Measurements from ENCODE around the gene SLC4A9. TPM values are rescaled to one million over a fixed set of nuclear protein-coding genes. Genes with fewer than 3 reads are reported as not detected.
A peak's percentile ranks its signal among the peaks of the same experiment; 100 is the strongest.

SLC4A9 gene
- total and polyA plus RNA-seq, 4 donors = not detected

DNA sequence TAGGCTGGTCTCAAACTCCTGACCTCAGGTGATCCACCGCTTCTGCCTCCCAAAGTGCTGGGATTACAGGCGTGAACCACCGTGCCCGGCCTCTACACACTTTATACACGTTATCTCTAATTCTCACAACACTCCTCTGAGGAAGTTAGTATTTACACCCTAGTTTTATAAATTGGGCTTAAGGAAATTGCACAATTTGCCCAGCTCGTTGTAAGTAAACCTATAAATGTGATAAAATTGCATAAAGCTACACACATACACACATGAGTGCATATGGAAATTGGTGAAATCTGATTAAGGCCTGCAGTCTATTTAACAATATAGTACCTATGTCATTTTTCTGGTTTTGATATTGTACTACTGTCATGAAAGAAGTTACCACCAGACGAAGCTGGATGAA is 4.4 kb upstream of the SLC4A9 start:
- intact Hi-C loops (cut with DNase I) = no loop called here
- 90 to 93% methylated on average over 7 of the region's 7 CpGs for WGBS, 2 donors
- Histone ChIP-seq H3K4me1 (ENCODE audit: control insufficient read depth in 1 of 2, insufficient read depth in 2 of 2, low read length in 2 of 2) (no peaks in the 10 kb centered on the region), H3K4me3 (ENCODE audit: low read length in 2 of 2) (no peak overlapping the region), H3K36me3 (ENCODE audit: control insufficient read depth in 1 of 2, insufficient read depth in 2 of 2, low read length in 1 of 2) (no peaks in the 10 kb centered on the region), H3K27ac (ENCODE audit: low read depth in 1 of 2, low read length in 2 of 2) (no peak overlapping the region), H3K27me3 (ENCODE audit: control insufficient read depth in 1 of 2, insufficient read depth in 2 of 2, low read length in 1 of 2) (no peaks in the 10 kb centered on the region), H3K9me3 (ENCODE audit: control insufficient read depth, low read length) (no peaks in the 10 kb centered on the region)
- no peak for ATAC-seq (ENCODE audit: low FRiP score)
- DNase-seq = no peak

- WGBS, 2 donors = 38 to 45% methylated on average over 10 of the region's 10 CpGs
- peak in 1 of 2 donors; percentile 67 for DNase-seq
- no peaks in the 10 kb centered on the region for H3K36me3 ChIP-seq (ENCODE audit: control insufficient read depth in 1 of 2, insufficient read depth in 2 of 2, low read length in 1 of 2)
- ATAC-seq (ENCODE audit: low FRiP score) = no peak
- H3K9me3 ChIP-seq (ENCODE audit: control insufficient read depth, low read length) = no peaks in the 10 kb centered on the region
- no peaks in the 10 kb centered on the region for H3K4me1 ChIP-seq (ENCODE audit: control insufficient read depth in 1 of 2, insufficient read depth in 2 of 2, low read length in 2 of 2)
- no peak overlapping the region for H3K27ac ChIP-seq (ENCODE audit: low read depth in 1 of 2, low read length in 2 of 2)
- intact Hi-C loops (cut with DNase I) = loop anchor here (1.0 to 2.0 kb wide), 2 partner anchors 114 to 116 kb away; no protein-coding TSS in a partner anchor
- no peaks in the 10 kb centered on the region for H3K27me3 ChIP-seq (ENCODE audit: control insufficient read depth in 1 of 2, insufficient read depth in 2 of 2, low read length in 1 of 2)
- no peak overlapping the region for H3K4me3 ChIP-seq (ENCODE audit: low read length in 2 of 2)
Observed at GRCh38 chr5:140356853-140357725, 2.9 kb upstream of the SLC4A9 start.

GRCh38 chr5:140357726-140358093 is 2.3 kb upstream of the SLC4A9 start:
- Histone ChIP-seq H3K4me3 (ENCODE audit: low read length in 2 of 2) (no peak overlapping the region), H3K27ac (ENCODE audit: low read depth in 1 of 2, low read length in 2 of 2) (no peak overlapping the region), H3K36me3 (ENCODE audit: control insufficient read depth in 1 of 2, insufficient read depth in 2 of 2, low read length in 1 of 2) (no peaks in the 10 kb centered on the region), H3K27me3 (ENCODE audit: control insufficient read depth in 1 of 2, insufficient read depth in 2 of 2, low read length in 1 of 2) (no peaks in the 10 kb centered on the region), H3K4me1 (ENCODE audit: control insufficient read depth in 1 of 2, insufficient read depth in 2 of 2, low read length in 2 of 2) (no peaks in the 10 kb centered on the region), H3K9me3 (ENCODE audit: control insufficient read depth, low read length) (no peaks in the 10 kb centered on the region)
- DNase-seq (peak; percentile 88 to 94), ATAC-seq (ENCODE audit: low FRiP score) (peak; percentile 96)
- 0% methylated on average over 18 of the region's 18 CpGs for WGBS, 2 donors
- intact Hi-C loops (cut with DNase I) = loop anchor here (1.0 to 2.0 kb wide), 2 partner anchors 115 to 116 kb away; no protein-coding TSS in a partner anchor

DNA sequence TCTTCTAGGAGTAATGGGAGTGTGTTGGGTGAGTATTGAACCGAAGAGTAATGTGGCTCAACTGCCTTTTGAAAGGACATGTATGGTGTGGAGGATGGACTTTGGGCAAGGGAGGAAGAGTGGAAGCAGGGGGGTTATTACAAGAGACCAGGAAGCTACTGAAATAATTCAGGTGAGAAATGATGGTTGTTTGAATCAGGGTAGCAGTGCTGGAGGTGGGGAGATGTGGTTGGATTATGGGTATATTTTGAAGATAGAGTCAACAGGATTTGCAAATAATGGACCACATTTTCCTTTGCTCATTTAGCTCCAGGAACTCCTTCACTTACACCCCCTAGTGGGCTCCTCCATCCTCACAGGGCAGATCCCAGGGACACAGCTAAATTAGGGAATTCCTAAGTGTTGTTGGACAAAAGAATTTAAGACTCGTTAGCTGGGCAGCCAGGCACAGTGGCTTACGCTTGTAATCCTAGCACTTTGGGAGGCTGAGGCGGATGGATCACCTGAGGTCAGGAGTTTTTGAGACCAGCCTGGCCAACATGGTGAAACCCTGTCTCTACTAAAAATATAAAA is 1.2 kb upstream of the SLC4A9 start:
- WGBS, 2 donors = 73 to 77% methylated on average over 4 of the region's 4 CpGs
- intact Hi-C loops (cut with DNase I) = no loop called here
- no peak overlapping the region for H3K27ac ChIP-seq (ENCODE audit: low read depth in 1 of 2, low read length in 2 of 2)
- H3K4me3 ChIP-seq (ENCODE audit: low read length in 2 of 2) = no peak overlapping the region
- no peaks in the 10 kb centered on the region for H3K36me3 ChIP-seq (ENCODE audit: control insufficient read depth in 1 of 2, insufficient read depth in 2 of 2, low read length in 1 of 2)
- no peak for DNase-seq
- H3K4me1 ChIP-seq (ENCODE audit: control insufficient read depth in 1 of 2, insufficient read depth in 2 of 2, low read length in 2 of 2) = no peaks in the 10 kb centered on the region
- H3K9me3 ChIP-seq (ENCODE audit: control insufficient read depth, low read length) = no peaks in the 10 kb centered on the region
- no peak for ATAC-seq (ENCODE audit: low FRiP score)
- H3K27me3 ChIP-seq (ENCODE audit: control insufficient read depth in 1 of 2, insufficient read depth in 2 of 2, low read length in 1 of 2) = no peaks in the 10 kb centered on the region

- ATAC-seq (ENCODE audit: low FRiP score) (no peak), DNase-seq (no peak)
- H3K4me3 ChIP-seq (ENCODE audit: low read length in 2 of 2) = no peak overlapping the region
- 83 to 87% methylated on average over 7 of the region's 7 CpGs for WGBS, 2 donors
- intact Hi-C loops (cut with DNase I) = no loop called here
- no peaks in the 10 kb centered on the region for H3K36me3 ChIP-seq (ENCODE audit: control insufficient read depth in 1 of 2, insufficient read depth in 2 of 2, low read length in 1 of 2)
- no peaks in the 10 kb centered on the region for H3K4me1 ChIP-seq (ENCODE audit: control insufficient read depth in 1 of 2, insufficient read depth in 2 of 2, low read length in 2 of 2)
- H3K27me3 ChIP-seq (ENCODE audit: control insufficient read depth in 1 of 2, insufficient read depth in 2 of 2, low read length in 1 of 2) = no peaks in the 10 kb centered on the region
- no peaks in the 10 kb centered on the region for H3K9me3 ChIP-seq (ENCODE audit: control insufficient read depth, low read length)
- no peak overlapping the region for H3K27ac ChIP-seq (ENCODE audit: low read depth in 1 of 2, low read length in 2 of 2)
Observed at GRCh38 chr5:140360681-140361479, 886 bp downstream of the SLC4A9 start.

DNA sequence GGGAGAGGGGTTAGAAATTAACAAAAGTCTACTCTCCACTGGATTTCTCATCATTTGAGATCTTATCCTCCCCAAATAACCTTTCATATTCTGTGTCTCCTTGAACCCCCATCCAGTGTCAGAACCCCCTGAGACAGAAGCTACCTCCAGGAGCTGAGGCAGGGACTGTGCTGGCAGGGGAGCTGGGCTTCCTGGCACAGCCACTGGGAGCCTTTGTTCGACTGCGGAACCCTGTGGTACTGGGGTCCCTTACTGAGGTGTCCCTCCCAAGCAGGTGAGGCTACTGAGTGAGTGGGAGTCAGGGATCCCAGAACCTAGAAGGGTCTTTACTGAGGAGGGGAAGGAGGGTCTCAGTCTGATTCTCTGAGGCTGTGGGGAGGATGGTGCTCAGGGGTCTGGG is 1.9 kb downstream of the SLC4A9 start:
- H3K4me1 ChIP-seq (ENCODE audit: control insufficient read depth in 1 of 2, insufficient read depth in 2 of 2, low read length in 2 of 2) = no peaks in the 10 kb centered on the region
- intact Hi-C loops (cut with DNase I) = no loop called here
- WGBS, 2 donors = 88 to 93% methylated on average over 2 of the region's 2 CpGs

GRCh38 chr5:140362311-140362710 is 2.3 kb downstream of the SLC4A9 start:
- 89 to 93% methylated on average over 8 of the region's 8 CpGs for WGBS, 2 donors
- DNase-seq (no peak), ATAC-seq (ENCODE audit: low FRiP score) (no peak)
- Histone ChIP-seq H3K27me3 (ENCODE audit: control insufficient read depth in 1 of 2, insufficient read depth in 2 of 2, low read length in 1 of 2) (no peaks in the 10 kb centered on the region), H3K4me3 (ENCODE audit: low read length in 2 of 2) (no peak overlapping the region), H3K36me3 (ENCODE audit: control insufficient read depth in 1 of 2, insufficient read depth in 2 of 2, low read length in 1 of 2) (no peaks in the 10 kb centered on the region), H3K9me3 (ENCODE audit: control insufficient read depth, low read length) (no peaks in the 10 kb centered on the region), H3K27ac (ENCODE audit: low read depth in 1 of 2, low read length in 2 of 2) (no peak overlapping the region), H3K4me1 (ENCODE audit: control insufficient read depth in 1 of 2, insufficient read depth in 2 of 2, low read length in 2 of 2) (no peaks in the 10 kb centered on the region)
- intact Hi-C loops (cut with DNase I) = no loop called here

More for the DNA sequence above, 1.9 kb downstream of the SLC4A9 start:
- H3K27ac ChIP-seq (ENCODE audit: low read depth in 1 of 2, low read length in 2 of 2) = no peak overlapping the region
- H3K36me3 ChIP-seq (ENCODE audit: control insufficient read depth in 1 of 2, insufficient read depth in 2 of 2, low read length in 1 of 2) = no peaks in the 10 kb centered on the region
- H3K9me3 ChIP-seq (ENCODE audit: control insufficient read depth, low read length) = no peaks in the 10 kb centered on the region
- no peaks in the 10 kb centered on the region for H3K27me3 ChIP-seq (ENCODE audit: control insufficient read depth in 1 of 2, insufficient read depth in 2 of 2, low read length in 1 of 2)
- H3K4me3 ChIP-seq (ENCODE audit: low read length in 2 of 2) = no peak overlapping the region
- ATAC-seq (ENCODE audit: low FRiP score) = no peak
- DNase-seq = no peak

- Histone ChIP-seq H3K9me3 (ENCODE audit: control insufficient read depth, low read length) (no peaks in the 10 kb centered on the region), H3K36me3 (ENCODE audit: control insufficient read depth in 1 of 2, insufficient read depth in 2 of 2, low read length in 1 of 2) (no peaks in the 10 kb centered on the region), H3K4me3 (ENCODE audit: low read length in 2 of 2) (no peak overlapping the region), H3K27ac (ENCODE audit: low read depth in 1 of 2, low read length in 2 of 2) (no peak overlapping the region), H3K4me1 (ENCODE audit: control insufficient read depth in 1 of 2, insufficient read depth in 2 of 2, low read length in 2 of 2) (no peaks in the 10 kb centered on the region), H3K27me3 (ENCODE audit: control insufficient read depth in 1 of 2, insufficient read depth in 2 of 2, low read length in 1 of 2) (no peaks in the 10 kb centered on the region)
- intact Hi-C loops (cut with DNase I) = no loop called here
- DNase-seq (peak; percentile 76 to 94), ATAC-seq (ENCODE audit: low FRiP score) (peak; percentile 74)
- WGBS, 2 donors = 15% methylated on average over 28 to 29 of the region's 29 CpGs
Observed at GRCh38 chr5:140362875-140363630, 3.1 kb downstream of the SLC4A9 start.

Measured in aorta (tissue), 5 donors.